IPS DF 19.7 (cell line): Measurements from ENCODE around the gene SAP30BP.

Experiments
- DNase-seq: peaks from one replicate; pipeline ENCODE4 v3.0.0-alpha.2; 2013; ENCODE audit warnings: low read depth, low spot score

SAP30BP gene

GRCh38 chr17:75738218-75738802 lies 71.2 kb downstream of the SAP30BP start:
- DNase-seq: no peak

DNA sequence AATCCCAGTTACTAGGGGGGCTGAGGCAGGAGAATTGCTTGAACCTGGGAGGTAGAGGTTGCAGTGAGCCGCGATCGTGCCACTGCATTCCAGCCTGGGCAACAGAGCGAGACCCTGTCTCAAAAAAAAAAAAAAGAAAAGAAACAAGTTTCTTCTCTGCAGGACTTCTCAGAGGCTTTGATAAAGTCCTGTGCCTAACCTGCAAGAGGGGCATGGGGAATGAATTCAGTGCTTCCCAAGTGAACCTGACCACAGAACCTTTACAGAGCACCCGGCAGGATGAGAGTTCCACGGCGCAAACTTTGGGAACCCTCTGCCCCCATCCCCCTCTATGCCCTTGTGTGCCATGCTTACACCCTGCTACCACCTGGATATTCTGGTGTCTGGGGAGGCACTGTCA lies 72.0 kb downstream of the SAP30BP start:
- DNase-seq: no peak

GRCh38 chr17:75739801-75740200 lies 72.7 kb downstream of the SAP30BP start:
- no peak for DNase-seq

- no peak for DNase-seq
These were observed 73.1 kb downstream of the SAP30BP start for GRCh38 chr17:75740215-75740614.

GRCh38 chr17:75740631-75741077 lies 73.5 kb downstream of the SAP30BP start:
- DNase-seq: no peak

- DNase-seq: no peak
These were observed 75.2 kb downstream of the SAP30BP start for GRCh38 chr17:75742337-75742736.

GRCh38 chr17:75743625-75744206 lies 76.6 kb downstream of the SAP30BP start:
- no peak for DNase-seq

GRCh38 chr17:75748706-75749105 lies 81.6 kb downstream of the SAP30BP start:
- no peak for DNase-seq

DNA sequence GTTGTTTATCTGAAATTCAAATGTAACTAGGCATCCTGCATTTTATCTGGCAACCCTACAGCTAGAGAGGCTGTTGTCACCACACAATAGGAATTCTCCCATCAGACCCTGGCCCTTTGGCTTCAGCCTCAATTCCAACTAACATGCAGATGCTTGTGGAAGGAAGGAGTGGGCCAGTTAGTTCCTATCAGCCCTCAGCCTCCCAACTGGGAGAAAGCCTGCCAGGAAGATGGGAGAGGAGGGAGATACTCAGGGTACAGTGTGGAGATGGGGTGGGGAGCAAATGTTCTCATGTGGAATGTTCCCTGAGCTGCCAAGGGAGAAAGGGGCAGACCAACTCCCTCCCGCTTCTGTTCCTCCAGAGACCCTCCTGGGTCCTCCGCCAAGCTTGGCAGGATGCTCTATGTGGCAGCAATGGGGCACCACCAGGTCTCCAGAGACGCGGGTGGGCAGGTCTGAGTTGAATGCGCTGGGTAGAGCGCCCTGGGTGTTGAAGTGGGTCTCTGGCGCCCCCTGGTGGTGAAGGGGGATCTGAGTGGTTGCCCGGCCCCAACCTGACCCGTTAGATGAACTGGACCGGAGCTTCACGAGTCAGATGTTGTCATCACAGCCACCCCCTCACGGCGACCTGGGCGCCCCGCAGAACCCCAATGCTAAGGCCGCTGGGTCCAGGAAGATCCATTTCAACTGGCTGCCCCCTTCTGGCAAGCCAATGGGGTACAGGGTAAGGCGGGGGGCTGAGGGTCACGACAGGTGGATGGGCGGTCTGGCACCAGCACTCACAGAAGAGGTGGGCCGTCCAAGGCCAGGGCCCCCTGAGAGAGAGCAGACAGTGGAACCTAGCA lies 82.6 kb downstream of the SAP30BP start:
- no peak for DNase-seq

DNA sequence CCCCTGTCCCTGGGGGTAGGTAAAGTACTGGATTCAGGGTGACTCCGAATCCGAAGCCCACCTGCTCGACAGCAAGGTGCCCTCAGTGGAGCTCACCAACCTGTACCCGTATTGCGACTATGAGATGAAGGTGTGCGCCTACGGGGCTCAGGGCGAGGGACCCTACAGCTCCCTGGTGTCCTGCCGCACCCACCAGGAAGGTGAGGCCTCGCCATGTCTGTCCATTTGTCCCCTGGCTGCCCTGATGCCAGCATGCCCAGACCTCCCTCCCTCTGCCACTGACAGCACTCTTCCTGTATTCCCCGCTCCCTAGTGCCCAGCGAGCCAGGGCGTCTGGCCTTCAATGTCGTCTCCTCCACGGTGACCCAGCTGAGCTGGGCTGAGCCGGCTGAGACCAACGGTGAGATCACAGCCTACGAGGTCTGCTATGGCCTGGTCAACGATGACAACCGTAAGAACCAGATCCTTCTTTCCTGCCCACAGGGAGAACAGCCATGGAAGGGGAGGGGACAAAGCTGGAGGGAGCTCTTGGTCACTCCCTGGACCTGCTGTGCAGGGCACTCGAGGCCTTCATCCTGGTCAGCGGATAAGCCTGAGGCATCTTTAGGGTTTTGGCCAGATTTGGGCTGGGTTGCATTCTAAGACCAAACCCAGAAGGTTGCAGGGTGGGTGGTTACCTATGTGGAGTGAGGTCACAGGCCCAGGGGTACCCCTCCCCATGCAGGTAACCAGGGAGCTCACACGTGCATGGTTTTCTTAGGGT lies 83.7 kb downstream of the SAP30BP start:
- no peak for DNase-seq

GRCh38 chr17:75751676-75752404 lies 84.7 kb downstream of the SAP30BP start:
- DNase-seq: no peak

DNA sequence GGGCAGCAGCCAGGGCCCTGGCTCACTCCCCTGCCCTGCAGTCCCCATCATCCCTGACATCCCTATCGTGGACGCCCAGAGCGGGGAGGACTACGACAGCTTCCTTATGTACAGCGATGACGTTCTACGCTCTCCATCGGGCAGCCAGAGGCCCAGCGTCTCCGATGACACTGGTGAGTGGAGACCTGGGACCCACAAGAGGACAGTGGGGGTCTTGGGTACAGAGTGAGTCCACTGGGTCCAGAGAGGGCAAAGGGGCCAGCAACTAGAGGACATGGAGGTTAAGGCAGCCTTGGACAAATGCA lies 85.2 kb downstream of the SAP30BP start:
- no peak for DNase-seq

GRCh38 chr17:75752802-75753513 lies 85.8 kb downstream of the SAP30BP start:
- DNase-seq: no peak

DNA sequence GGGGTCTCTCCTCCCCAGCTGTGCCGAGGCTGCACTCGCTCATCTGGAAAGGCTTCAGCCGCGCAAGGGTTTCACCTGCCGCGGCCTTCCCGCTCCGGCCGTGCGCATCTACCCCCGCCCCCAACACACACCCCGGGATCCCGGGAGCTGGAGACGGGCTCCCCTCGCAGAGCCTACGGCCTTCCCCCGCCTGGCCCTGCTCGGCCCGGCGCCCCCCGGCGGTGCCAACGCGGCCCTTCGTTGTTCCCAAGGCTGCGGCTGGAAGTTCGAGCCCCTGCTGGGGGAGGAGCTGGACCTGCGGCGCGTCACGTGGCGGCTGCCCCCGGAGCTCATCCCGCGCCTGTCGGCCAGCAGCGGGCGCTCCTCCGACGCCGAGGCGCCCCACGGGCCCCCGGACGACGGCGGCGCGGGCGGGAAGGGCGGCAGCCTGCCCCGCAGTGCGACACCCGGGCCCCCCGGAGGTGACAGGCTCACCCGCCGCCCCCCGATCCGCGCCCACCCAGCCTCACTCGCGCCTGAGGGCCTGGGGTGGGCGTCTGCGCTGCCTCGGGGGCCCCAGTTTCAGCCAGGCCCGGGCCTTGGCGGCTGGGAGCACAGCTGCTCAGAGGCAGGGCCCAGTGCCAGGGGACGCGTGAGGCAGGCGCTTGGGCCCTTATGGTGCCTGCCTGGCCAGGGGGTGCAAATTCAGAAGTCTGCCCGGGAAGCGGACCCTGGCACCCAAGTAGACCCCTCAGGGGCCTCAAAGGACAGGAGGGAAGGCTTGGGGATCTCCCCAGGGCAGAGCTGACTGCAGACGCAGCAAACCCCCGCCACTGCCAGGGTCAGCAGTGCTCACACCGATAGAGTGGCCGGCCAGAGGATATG lies 86.6 kb downstream of the SAP30BP start:
- DNase-seq: no peak

DNA sequence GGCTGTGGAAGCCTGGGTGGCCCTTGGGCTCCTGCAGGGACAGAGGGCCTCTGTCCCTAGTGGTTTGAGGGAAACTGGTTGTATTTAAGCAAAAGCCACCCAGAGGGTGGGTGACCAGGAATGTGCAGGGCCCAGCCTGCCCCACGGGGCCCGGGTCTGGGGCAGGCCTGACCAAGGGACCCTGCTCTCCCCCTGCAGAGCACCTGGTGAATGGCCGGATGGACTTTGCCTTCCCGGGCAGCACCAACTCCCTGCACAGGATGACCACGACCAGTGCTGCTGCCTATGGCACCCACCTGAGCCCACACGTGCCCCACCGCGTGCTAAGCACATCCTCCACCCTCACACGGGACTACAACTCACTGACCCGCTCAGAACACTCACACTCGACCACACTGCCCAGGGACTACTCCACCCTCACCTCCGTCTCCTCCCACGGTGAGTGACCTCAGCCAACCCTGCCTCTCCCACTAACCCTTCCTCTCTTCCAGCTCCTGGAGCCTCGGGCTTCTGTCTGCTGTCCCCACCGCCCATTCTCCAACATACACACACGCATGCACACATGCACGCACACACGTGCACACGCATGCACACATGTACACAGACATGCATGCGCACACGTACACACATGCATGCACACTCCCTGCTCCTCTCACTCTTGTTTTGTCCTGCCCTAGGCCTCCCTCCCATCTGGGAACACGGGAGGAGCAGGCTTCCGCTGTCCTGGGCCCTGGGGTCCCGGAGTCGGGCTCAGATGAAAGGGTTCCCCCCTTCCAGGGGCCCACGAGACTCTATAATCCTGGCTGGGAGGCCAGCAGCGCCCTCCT lies 87.5 kb downstream of the SAP30BP start:
- no peak for DNase-seq

- DNase-seq: no peak
These were observed 88.2 kb downstream of the SAP30BP start for GRCh38 chr17:75755205-75755901.

GRCh38 chr17:75755990-75756389 lies 88.9 kb downstream of the SAP30BP start:
- DNase-seq: no peak

- no peak for DNase-seq
These were observed 89.4 kb downstream of the SAP30BP start for GRCh38 chr17:75756451-75757085.
